HG02870 (cell line): ENCODE measurements around the gene SRC.

Experiments
- ATAC-seq: cut with Tn5 transposase; IDR thresholded peaks from one replicate; pipeline ENCODE4 v1.9.1; 2021; ENCODE audit warnings: mild to moderate bottlenecking, moderate library complexity; ENCODE audit not compliant: unreplicated experiment

The SRC gene

GRCh38 chr20:37348792-37349516 is 3.0 kb downstream of the SRC start:
- ATAC-seq, result no peak

GRCh38 chr20:37349517-37350491 is 3.9 kb downstream of the SRC start:
- ATAC-seq, result no peak

GRCh38 chr20:37350649-37351574 is 5.0 kb downstream of the SRC start:
- ATAC-seq, result no peak

GRCh38 chr20:37351689-37352607 is 6.0 kb downstream of the SRC start:
- no peak for ATAC-seq

GRCh38 chr20:37352608-37352980 is 6.7 kb downstream of the SRC start:
- no peak for ATAC-seq

GRCh38 chr20:37353285-37353849 is 7.4 kb downstream of the SRC start:
- ATAC-seq, result no peak

GRCh38 chr20:37354210-37355195 is 8.6 kb downstream of the SRC start:
- no peak for ATAC-seq

- no peak for ATAC-seq
Measured at GRCh38 chr20:37355252-37356180, 9.6 kb downstream of the SRC start.

GRCh38 chr20:37356387-37356786 is 10.4 kb downstream of the SRC start:
- ATAC-seq, result no peak

- ATAC-seq, result no peak
Measured at GRCh38 chr20:37356961-37357371, 11.0 kb downstream of the SRC start.

GRCh38 chr20:37357481-37358365 is 11.8 kb downstream of the SRC start:
- ATAC-seq, result no peak

GRCh38 chr20:37358366-37359150 is 12.6 kb downstream of the SRC start:
- no peak for ATAC-seq

GRCh38 chr20:37359331-37359730 is 13.4 kb downstream of the SRC start:
- ATAC-seq, result no peak

GRCh38 chr20:37359836-37360235 is 13.9 kb downstream of the SRC start:
- ATAC-seq, result no peak

- ATAC-seq, result no peak
Measured at GRCh38 chr20:37360391-37361115, 14.6 kb downstream of the SRC start.
